Breast epithelium (tissue), 3 donors: Measurements from ENCODE around the gene RXFP3.

Source experiments
- CTCF ChIP-seq, 3 donors: fragments of 450-650 bp; IDR thresholded peaks; one replicate each; pipeline ENCODE4 v1.5.1; 2016 to 2017; ENCODE audit warnings: antibody characterized with exemption in 3 of 3, mild to moderate bottlenecking in 3 of 3, moderate library complexity in 3 of 3
- POLR2A ChIP-seq: fragments of 450-650 bp; IDR thresholded peaks from one replicate; pipeline ENCODE4 v1.6.1; 2016; ENCODE audit warnings: antibody characterized with exemption, mild to moderate bottlenecking, moderate library complexity

GRCh38 chr5:33888587-33888986 is 47.6 kb upstream of the RXFP3 start:
- TF ChIP-seq POLR2A (no peak), CTCF (IDR thresholded peaks at IDR 0.05) (no peak)
